Caco-2 (cell line): ENCODE results near the gene PRMT2. TPM values are rescaled to one million over a fixed set of nuclear protein-coding genes. Genes with fewer than 3 reads are reported as not detected.

Experiments
- BruUV-seq: library from RNA; stranded (reverse); fragments of 400-500 nt; replicated peaks from 2 replicates; lab custom pipeline; 2021; lab: Mats Ljungman, UMichigan
- CTCF ChIA-PET: fragments of 300-600 bp; sonication (Branson Sonifier 250); formaldehyde crosslinking; loops from one replicate; lab custom pipeline; 2022; ENCODE audit warnings: antibody characterized with exemption; lab: Charles Lee
- POLR2A ChIA-PET: fragments of 300-600 bp; sonication (Branson Sonifier 250); formaldehyde crosslinking; loops from one replicate; lab custom pipeline; 2022; ENCODE audit warnings: antibody characterized with exemption; lab: Charles Lee
- DNase-seq, 2 experiments: peaks; one replicate each; pipeline versions ENCODE4 v3.0.0 to v3.0.0-alpha.2; 2020 to 2022
- H3K27me3 ChIP-seq: replicated peaks from 2 replicates; pipeline ENCODE4 v1.6.0; 2011; ENCODE audit warnings: low read length; ENCODE audit not compliant: control insufficient read depth, insufficient read depth
- H3K36me3 ChIP-seq: 2 replicates; pipeline ENCODE4 v1.5.1; 2011; ENCODE audit warnings: low read length; ENCODE audit not compliant: control insufficient read depth, insufficient read depth
- H3K4me1 ChIP-seq: fragments of 250-450 bp; sonication (Bioruptor Pico); 2 replicates; pipeline ENCODE4 v1.5.1; 2020; ENCODE audit warnings: mild to moderate bottlenecking
- H3K4me3 ChIP-seq: 2 replicates; pipeline ENCODE4 v1.5.1; 2011; ENCODE audit warnings: low read depth, mild to moderate bottlenecking, control low read depth, low read length
- H3K9me3 ChIP-seq: fragments of 250-450 bp; sonication (Bioruptor Pico); 2 replicates; pipeline ENCODE4 v1.5.1; 2020; ENCODE audit warnings: mild to moderate bottlenecking, moderate library complexity
- H3K27ac Mint-ChIP-seq: one replicate; pipeline ENCODE4 v1.8.0; 2022; ENCODE audit warnings: mixed read lengths; ENCODE audit not compliant: unreplicated experiment
- H3K27me3 Mint-ChIP-seq: one replicate; pipeline ENCODE4 v1.8.0; 2022; ENCODE audit warnings: mixed read lengths; ENCODE audit not compliant: insufficient read depth, unreplicated experiment
- H3K36me3 Mint-ChIP-seq: one replicate; pipeline ENCODE4 v1.8.0; 2022; ENCODE audit warnings: mild to moderate bottlenecking, mixed read lengths; ENCODE audit not compliant: insufficient read depth, unreplicated experiment
- H3K4me1 Mint-ChIP-seq: one replicate; pipeline ENCODE4 v1.8.0; 2022; ENCODE audit warnings: low read depth, mixed read lengths; ENCODE audit not compliant: unreplicated experiment
- H3K4me3 Mint-ChIP-seq: one replicate; pipeline ENCODE4 v1.8.0; 2022; ENCODE audit warnings: mild to moderate bottlenecking, moderate library complexity, mixed read lengths; ENCODE audit not compliant: unreplicated experiment
- H3K9me3 Mint-ChIP-seq: one replicate; pipeline ENCODE4 v1.8.0; 2022; ENCODE audit warnings: mixed read lengths; ENCODE audit not compliant: unreplicated experiment
- intact Hi-C: fragments of 100-400 bp; cut with micrococcal nuclease; formaldehyde crosslinking; loops from one replicate; pipeline ENCODE4 v1.10.0; 2022; ENCODE audit not compliant: unreplicated experiment
- total RNA-seq: library from RNA; stranded (reverse); gene quantifications from 2 replicates; pipeline ENCODE4 v1.2.3, GENCODE V29; 2022
- TF ChIP-seq, protein P1 (sequence below), 2 experiments: fragments of 200-600 bp in 1 of 2; IDR thresholded peaks; 1 replicate in 1 of 2; 2 replicates in 1 of 2; pipeline versions ENCODE4 v1.5.1 to v1.8.0; 2011 to 2022; ENCODE audit warnings: antibody characterized with exemption in 1 of 2, control low read depth in 1 of 2, inconsistent platforms in 1 of 2, low read depth in 1 of 2, low read length in 1 of 2, mild to moderate bottlenecking in 1 of 2, moderate library complexity in 1 of 2; ENCODE audit not compliant: insufficient read depth in 1 of 2, severe bottlenecking in 1 of 2, unreplicated experiment in 1 of 2

The PRMT2 gene
- total RNA-seq, 1 experiment from 2014 or later: 56.2 TPM

DNA sequence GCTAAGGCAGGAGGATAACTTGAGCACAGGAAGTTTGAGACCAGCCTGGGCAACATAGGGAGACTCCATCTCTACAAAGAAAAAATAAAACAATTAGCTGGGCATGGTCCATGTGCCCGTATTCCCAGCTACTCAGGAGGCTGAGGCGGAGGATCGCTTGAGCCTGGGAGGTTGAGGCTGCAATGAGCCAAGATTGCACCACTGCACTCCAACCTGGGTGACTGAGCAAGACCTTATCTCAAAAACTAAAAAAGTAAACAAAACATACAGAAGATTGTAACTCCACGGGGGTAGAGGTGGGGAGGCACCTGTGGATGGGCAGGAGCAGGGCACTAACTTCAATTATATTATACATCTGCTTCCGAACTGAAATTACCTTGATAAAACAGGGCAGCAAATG lies 35.2 kb upstream of the PRMT2 start:
- H3K36me3 Mint-ChIP-seq: no peaks in the 10 kb centered on the region
- ChIA-PET CTCF (no interaction called here), POLR2A (no interaction called here)
- Histone ChIP-seq H3K27me3 (no peaks in the 10 kb centered on the region), H3K36me3 (no peaks in the 10 kb centered on the region), H3K4me1 (no peaks in the 10 kb centered on the region; the same call in 1 of the 2 replicates), H3K9me3 (no peaks in the 10 kb centered on the region), H3K4me3 (no peak overlapping the region)
- no peaks in the 10 kb centered on the region for H3K4me1 Mint-ChIP-seq
- no peaks in the 10 kb centered on the region for H3K27me3 Mint-ChIP-seq
- H3K27ac Mint-ChIP-seq: no peak overlapping the region
- H3K9me3 Mint-ChIP-seq: no peaks in the 10 kb centered on the region
- no TSS peak for BruUV-seq
- TF ChIP-seq, protein P1, sequence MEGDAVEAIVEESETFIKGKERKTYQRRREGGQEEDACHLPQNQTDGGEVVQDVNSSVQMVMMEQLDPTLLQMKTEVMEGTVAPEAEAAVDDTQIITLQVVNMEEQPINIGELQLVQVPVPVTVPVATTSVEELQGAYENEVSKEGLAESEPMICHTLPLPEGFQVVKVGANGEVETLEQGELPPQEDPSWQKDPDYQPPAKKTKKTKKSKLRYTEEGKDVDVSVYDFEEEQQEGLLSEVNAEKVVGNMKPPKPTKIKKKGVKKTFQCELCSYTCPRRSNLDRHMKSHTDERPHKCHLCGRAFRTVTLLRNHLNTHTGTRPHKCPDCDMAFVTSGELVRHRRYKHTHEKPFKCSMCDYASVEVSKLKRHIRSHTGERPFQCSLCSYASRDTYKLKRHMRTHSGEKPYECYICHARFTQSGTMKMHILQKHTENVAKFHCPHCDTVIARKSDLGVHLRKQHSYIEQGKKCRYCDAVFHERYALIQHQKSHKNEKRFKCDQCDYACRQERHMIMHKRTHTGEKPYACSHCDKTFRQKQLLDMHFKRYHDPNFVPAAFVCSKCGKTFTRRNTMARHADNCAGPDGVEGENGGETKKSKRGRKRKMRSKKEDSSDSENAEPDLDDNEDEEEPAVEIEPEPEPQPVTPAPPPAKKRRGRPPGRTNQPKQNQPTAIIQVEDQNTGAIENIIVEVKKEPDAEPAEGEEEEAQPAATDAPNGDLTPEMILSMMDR (IDR thresholded peaks at IDR 0.05; ENCODE audit: insufficient read depth in 1 of 2, low read depth in 1 of 2, low read length in 1 of 2, severe bottlenecking in 1 of 2, unreplicated experiment in 1 of 2): no peak
- H3K4me3 Mint-ChIP-seq: no peak overlapping the region
- no peak for DNase-seq
- intact Hi-C loops: no loop called here

DNA sequence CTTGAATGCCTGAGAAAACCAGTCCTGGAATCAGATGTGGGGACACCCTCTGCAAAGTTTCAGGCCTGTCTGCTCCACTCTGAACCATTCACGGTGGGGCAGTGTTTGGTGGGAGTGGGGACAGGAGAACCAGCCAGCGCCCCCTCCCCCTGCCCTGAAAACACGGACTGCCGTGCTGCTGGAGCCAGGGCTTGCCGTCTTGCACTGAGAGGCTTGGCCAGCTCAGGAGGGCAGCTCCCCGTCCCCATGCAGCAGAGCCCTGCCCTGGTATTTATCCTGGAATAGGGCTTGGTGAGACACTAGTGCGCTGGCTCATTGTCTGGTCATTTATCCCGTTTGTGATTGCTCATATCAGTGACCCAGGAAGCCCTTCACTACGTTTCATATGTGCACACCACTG lies 34.5 kb upstream of the PRMT2 start:
- Histone ChIP-seq H3K4me3 (no peak overlapping the region), H3K27me3 (no peaks in the 10 kb centered on the region), H3K9me3 (no peaks in the 10 kb centered on the region), H3K4me1 (no peaks in the 10 kb centered on the region; the same call in 1 of the 2 replicates), H3K36me3 (no peaks in the 10 kb centered on the region)
- Mint-ChIP-seq H3K4me1 (no peaks in the 10 kb centered on the region), H3K27me3 (no peaks in the 10 kb centered on the region), H3K36me3 (no peaks in the 10 kb centered on the region), H3K4me3 (no peak overlapping the region), H3K27ac (no peak overlapping the region), H3K9me3 (no peaks in the 10 kb centered on the region)
- TF ChIP-seq, protein P1 (IDR thresholded peaks at IDR 0.05; ENCODE audit: insufficient read depth in 1 of 2, low read depth in 1 of 2, low read length in 1 of 2, severe bottlenecking in 1 of 2, unreplicated experiment in 1 of 2): no peak
- CTCF ChIA-PET: no interaction called here
- BruUV-seq: no TSS peak
- intact Hi-C loops: no loop called here
- DNase-seq: no peak
- POLR2A ChIA-PET: no interaction called here

GRCh38 chr21:46603228-46603627 lies 32.2 kb upstream of the PRMT2 start:
- Mint-ChIP-seq H3K27ac (no peak overlapping the region), H3K4me1 (no peaks in the 10 kb centered on the region), H3K9me3 (no peaks in the 10 kb centered on the region), H3K36me3 (no peaks in the 10 kb centered on the region), H3K4me3 (no peak overlapping the region), H3K27me3 (no peaks in the 10 kb centered on the region)
- no peaks in the 10 kb centered on the region for H3K9me3 ChIP-seq
- H3K4me1 ChIP-seq: no peaks in the 10 kb centered on the region; the same call in 1 of the 2 replicates
- ChIA-PET CTCF (no interaction called here), POLR2A (no interaction called here)
- intact Hi-C loops: no loop called here
- H3K36me3 ChIP-seq: no peaks in the 10 kb centered on the region
- BruUV-seq: no TSS peak
- H3K4me3 ChIP-seq: no peak overlapping the region
- no peaks in the 10 kb centered on the region for H3K27me3 ChIP-seq
- TF ChIP-seq, protein P1 (IDR thresholded peaks at IDR 0.05; ENCODE audit: insufficient read depth in 1 of 2, low read depth in 1 of 2, low read length in 1 of 2, severe bottlenecking in 1 of 2, unreplicated experiment in 1 of 2): no peak
- DNase-seq: no peak
